Fibroblast of skin of scalp (primary cell): Measurements from ENCODE around the gene ID1.
"Not testable (repeated sequence)": the region's sequence is repeated elsewhere in the genome, so short reads cannot be mapped to it uniquely, and the experiment has no call there.

Source experiments
- DNase-seq: peaks from one replicate; pipeline ENCODE4 v3.0.0-alpha.2; 2013

Gene ID1

GRCh38 chr20:31638816-31639215 lies 33.7 kb downstream of the ID1 start:
- no peak for DNase-seq

DNA sequence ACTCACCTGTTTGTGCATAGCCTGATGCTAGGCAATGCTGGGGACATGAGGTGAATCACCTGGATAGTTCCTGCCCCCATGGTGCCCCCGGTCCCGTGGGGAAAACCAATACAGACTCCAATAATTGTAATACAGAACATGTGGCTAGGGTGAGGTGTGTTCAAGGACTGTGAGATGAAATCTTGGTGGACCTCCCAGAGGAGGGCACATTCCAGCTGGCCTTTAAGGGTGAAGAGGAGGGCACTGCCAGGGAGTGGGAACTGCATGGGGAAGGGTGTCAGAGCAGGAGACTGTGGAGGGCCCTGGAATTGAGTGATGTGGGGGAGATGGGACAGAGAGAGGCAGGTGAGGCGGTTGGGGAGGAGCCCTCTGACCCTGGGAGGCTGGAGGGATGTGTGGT lies 35.2 kb downstream of the ID1 start:
- no peak for DNase-seq

- DNase-seq: no peak
These were observed 36.3 kb downstream of the ID1 start for GRCh38 chr20:31641391-31641790.

- no peak for DNase-seq
These were observed 37.7 kb downstream of the ID1 start for GRCh38 chr20:31642837-31643236.

DNA sequence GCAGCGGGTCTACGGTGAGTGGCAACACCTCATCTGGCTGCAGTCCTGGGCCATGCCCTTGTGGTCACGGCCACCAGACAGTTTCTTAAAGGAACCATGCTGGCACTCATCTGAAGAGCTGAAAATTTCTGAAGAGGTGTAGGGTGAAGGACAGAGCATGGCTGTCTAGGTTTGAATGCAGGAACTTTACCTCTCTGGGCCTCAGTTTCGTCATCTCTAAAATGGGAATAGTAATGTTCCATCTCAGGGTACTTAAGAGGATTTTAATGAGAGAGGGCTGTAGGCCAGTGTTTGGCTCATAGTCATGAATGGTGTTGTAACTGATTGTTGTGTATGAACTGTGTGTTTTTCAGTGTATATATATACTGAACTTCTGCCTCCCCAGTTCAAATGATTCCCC lies 38.4 kb downstream of the ID1 start:
- no peak for DNase-seq

DNA sequence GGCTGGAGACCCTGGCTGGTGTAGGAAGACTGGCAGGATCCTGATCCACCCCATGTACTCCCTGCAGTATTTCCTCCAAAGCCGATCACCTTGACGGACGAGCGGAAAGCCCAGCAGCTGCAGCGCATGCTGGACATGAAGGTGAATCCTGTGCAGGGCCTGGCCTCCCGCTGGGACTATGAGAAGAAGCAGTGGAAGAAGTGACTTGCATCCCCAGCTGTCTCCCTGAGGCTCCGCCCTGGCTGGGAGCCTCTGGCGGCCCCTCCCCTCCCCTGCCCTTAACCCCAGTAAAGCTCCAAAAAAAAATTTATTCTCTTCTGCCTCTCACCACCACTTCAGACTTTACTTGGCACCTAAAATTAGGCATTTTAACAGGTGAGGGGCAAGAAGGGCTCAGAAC lies 39.6 kb downstream of the ID1 start:
- DNase-seq: no peak

DNA sequence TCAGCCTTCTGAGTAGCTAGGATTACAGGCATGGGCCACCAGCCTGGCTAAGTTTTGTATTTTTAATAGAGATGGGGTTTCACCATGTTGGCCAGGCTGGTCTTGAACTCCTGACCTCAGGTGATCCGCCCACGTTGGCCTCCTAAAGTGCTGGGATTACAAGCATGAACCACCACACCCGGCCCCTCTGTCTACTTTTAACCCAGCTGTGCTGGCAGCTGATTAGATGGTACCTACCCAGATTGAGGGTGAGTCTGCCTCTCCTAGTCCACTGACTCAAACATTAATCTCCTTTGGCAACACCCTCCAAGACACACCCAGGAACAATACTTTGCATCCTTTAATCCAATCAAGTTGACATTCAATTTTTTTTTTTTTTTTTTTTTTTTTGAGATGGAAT lies 43.0 kb downstream of the ID1 start:
- DNase-seq: not testable (repeated sequence)

GRCh38 chr20:31652917-31653396 lies 47.9 kb downstream of the ID1 start:
- DNase-seq: peak; percentile 64

GRCh38 chr20:31653561-31653960 lies 48.5 kb downstream of the ID1 start:
- DNase-seq: no peak

DNA sequence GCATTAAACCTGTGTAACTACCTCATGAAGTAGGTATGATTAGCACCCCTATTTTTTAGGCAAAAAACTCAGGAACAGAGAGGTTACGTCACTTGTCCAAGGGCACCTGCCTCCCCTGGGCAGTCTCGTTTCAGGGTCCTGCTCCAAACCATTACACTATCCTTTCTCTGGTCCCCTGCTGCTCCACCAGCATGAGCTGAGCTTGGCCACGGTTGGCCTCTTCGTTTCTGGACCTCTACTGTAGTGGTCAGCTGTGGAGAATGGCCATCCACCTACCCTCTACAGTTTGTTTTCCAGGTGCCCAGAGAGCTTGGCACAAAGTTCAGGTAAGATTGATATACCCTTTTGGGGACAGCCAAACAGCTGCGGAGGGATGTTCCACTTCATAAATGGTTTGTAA lies 49.4 kb downstream of the ID1 start:
- no peak for DNase-seq
